HG03103 (cell line): ENCODE results near the gene STUM.

ENCODE experiments used
- ATAC-seq: cut with Tn5 transposase; IDR thresholded peaks from one replicate; pipeline ENCODE4 v1.9.1; 2021; ENCODE audit warnings: low read depth; ENCODE audit not compliant: unreplicated experiment

STUM gene

DNA sequence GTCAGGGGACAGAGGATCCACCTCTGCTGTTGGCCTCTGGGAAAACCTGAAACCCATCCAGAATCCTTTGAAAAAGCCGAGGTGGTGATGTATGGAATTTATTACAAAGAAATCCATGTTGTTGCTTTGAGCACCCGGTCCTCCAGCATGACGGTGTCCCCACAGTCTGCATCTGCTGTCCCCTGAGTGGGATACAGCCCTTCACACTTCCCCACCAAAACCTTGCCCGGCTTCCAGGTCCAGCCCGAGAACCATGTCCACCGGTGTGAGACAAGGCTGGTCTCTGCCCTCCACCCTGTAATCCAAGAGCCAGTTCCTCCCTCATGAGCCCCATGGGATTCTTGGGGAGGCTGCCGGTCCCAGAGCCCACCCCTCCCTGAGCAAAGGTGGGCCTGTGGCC is 70.5 kb downstream of the STUM start:
- no peak for ATAC-seq

DNA sequence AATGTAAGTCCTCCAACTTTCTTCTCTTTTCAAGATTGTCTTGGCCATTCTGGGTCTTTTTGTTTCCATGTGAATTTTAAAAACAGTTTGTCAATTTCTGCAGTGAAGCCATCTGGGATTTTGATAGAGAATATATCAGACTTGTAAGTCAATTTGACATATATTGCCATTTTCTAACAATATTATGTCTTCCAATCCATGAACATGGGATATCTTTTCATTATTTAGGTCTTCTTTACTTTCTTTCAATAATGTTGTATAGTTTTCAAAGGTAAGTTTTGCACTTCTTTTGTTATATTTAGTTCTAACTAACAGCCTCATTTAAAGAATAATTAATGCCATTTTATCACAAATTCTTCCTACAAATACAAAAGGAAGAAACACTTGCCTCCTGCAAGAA is 73.4 kb downstream of the STUM start:
- ATAC-seq, result no peak

GRCh38 chr1:226624526-226624925 is 76.0 kb downstream of the STUM start:
- ATAC-seq, result no peak

- no peak for ATAC-seq
Observed at GRCh38 chr1:226625326-226625725, 76.8 kb downstream of the STUM start.

GRCh38 chr1:226625832-226626576 is 77.4 kb downstream of the STUM start:
- ATAC-seq, result no peak

GRCh38 chr1:226626577-226626956 is 78.0 kb downstream of the STUM start:
- ATAC-seq, result no peak

GRCh38 chr1:226627050-226627755 is 78.6 kb downstream of the STUM start:
- ATAC-seq, result no peak

- no peak for ATAC-seq
Observed at GRCh38 chr1:226627924-226628611, 79.5 kb downstream of the STUM start.

- ATAC-seq, result no peak
Observed at GRCh38 chr1:226628612-226629155, 80.1 kb downstream of the STUM start.

DNA sequence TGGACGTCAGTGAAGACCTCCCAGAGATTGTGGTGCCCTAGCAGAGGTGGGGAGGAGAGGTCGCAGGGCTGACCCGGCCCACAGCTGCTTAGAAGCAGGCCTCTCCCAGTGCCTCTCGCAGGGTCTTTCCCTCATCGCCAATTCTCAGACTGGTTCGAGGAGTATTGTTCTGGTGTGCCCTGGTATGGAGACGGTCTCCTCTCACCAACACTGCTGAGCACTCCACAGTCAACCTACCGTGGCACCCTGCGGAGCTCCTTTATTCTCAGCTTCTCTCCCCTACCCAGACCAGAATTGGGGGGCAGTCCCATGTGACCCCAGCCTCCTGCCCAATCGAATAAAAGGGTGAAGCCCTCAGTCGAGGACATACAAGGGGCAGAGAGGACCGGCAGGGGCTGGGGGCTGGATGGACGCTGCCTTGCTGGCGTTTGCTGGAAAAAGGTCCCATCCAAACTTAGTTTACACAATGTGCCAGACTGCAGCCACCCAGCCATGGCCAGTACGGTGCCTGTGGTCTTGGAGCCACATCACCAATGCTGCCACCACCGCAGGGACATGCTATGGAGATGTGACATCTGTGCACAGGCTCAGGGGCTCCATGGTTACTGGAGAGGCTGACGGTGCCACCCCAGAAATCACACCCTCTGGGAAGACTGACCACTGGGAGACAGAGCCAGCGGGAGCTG is 80.8 kb downstream of the STUM start:
- ATAC-seq, result no peak

DNA sequence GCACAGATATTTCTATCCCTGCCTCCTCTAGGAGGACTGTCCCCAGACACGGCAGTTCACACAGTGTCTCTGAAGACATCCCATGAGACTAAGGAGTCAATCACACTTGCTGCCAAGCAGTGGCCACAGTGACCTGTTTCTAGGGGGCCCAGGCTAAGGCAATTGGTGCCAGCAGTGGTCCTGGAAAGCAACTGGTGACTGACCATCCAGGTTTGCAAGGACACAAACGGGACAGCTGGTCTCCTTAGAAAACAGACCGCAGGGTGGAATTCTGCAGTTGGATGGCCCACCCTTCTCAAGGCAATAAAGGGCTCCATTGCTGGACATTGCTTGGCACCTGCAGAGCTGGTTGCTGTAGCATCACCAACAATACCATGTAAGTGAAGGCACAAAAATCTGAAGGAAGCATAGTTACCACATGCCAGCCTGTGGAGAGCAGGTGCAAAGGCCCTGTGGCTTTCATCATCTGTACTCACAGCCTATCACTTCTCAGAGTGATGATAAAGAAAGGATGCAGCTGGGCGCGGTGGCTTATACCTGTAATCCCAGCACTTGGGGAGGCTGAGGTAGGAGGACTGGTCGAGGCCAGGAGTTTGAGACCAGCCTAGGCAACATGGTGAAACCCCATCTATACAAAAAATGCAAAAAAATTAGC is 81.5 kb downstream of the STUM start:
- ATAC-seq, result no peak

DNA sequence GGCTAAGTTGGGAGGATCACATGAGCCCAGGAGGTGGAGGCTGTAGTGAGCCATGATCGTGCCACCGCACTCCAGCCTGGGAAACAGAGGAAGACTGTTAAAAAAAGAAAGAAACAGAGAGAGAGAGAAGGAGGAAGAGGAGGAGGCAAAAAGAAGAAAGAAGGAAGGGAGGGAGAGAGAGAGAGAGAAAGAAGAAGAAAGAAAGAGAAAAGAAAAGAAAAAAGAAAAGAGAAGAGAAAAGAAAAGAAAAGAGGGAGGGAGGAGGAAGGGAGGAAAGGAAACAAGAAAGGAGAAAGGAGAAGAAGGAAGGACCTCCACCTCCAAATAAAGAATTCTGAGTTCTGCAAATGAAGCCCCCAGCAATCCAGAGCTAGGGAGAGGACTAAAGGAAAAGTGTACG is 82.0 kb downstream of the STUM start:
- ATAC-seq, result no peak

DNA sequence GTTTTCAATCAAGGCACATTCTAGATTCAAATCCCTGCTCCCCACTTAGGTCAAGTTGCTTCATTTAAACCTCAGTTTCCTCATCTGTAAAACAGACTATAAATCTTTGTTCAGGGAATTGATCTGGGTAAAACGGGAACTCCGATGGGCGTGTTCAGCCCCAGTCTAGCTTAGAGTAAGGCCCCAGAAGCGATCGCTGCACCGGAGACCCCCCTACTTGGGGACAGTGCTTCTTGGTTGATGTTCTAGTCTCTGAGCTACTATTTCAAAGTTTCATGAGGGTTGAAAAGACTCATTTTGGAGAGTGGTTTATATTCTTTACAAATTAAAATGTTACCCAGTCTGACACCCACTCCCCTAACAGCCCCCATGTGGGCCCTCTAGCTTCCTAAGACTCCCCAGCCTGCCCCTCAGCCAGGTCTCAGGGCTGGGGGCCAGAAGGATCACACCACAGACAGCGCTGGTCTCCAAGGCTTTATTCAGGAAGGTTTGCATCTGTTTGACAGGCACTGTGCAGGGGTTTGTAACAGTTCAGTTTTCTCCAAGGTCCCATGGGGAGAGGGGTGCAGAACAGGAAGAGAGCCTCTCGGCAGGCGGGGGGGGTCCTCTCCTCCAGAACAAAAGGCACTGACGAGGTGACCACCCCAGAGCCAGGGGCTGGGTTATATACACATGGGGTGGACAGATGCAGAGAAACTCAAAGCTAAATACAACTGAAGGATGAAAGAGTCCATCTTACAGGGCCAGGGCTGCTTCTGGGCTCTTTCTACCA is 82.9 kb downstream of the STUM start:
- ATAC-seq, result no peak

GRCh38 chr1:226632169-226632879 is 83.8 kb downstream of the STUM start:
- ATAC-seq, result no peak

DNA sequence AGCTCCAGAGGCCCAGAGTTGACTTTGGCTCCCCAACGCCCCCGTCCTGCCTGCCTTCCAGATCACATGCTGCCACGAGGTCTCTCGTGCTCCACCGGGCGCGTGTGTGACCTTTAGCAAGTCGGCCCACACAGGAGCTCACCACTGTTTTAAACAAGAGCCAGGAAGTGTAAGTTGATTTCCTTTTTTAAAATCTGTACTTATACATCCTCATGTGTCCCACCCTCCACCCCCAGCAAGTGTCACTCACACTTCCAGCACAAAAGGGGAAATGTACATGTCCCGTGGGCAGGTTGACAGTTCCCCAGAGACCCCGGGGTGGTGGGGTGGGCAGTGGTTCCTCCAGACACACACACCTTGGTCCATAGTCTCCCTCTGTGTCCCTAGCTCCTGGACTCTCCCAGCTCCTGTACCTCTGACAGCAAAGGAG is 84.4 kb downstream of the STUM start:
- ATAC-seq, result no peak

- ATAC-seq, result no peak
Observed at GRCh38 chr1:226633541-226634165, 85.1 kb downstream of the STUM start.

- ATAC-seq, result peak; percentile 75
Observed at GRCh38 chr1:226634166-226634588, 85.6 kb downstream of the STUM start.

DNA sequence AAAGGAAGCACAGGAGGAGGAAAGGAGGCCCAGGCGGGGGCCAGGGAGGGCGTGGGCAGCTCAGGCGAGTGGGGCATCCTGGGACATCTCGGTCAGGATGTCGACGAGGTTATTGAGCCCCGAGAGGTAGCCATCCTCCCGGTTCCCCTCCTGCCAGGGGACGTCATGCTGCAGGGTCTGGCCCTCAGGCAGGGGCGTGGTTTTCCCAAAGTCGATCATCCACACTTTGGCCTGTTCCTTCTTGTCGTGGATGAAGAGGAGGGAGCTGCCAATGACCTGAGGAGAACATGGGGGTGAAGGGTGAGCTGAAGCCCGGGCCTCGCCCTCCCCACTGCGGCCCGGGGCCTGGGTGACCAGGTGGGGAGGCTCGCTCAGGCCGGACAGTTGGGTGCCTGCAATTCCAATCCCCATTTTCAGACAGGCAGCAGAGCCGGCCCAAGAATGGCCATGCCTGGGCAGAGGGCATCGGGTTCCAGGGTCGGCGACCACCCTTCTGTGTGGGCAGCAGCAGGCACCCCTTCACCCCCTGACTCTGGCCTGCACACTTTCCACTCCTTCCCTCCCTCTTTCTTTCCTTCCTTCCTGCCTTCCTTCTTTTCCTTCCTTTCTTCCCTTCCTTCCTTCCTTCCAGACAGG is 86.2 kb downstream of the STUM start:
- no peak for ATAC-seq
